C4-2B (cell line): ENCODE measurements around the gene SLC27A1.

Source experiments
- CTCF ChIP-seq: fragments of 450-650 bp; conservative IDR thresholded peaks from 2 replicates; pipeline ENCODE4 v1.5.1; 2017; ENCODE audit warnings: mild to moderate bottlenecking
- ZFX ChIP-seq: fragments of 450-650 bp; IDR thresholded peaks from 2 replicates; pipeline ENCODE4 v1.6.1; 2017

- TF ChIP-seq CTCF (no peak), ZFX (no peak)
These were observed 84.7 kb downstream of the SLC27A1 start for GRCh38 chr19:17554968-17555479.
